Measurements from ENCODE around the gene MICAL1. TPM values are rescaled to one million over a fixed set of nuclear protein-coding genes. Genes with fewer than 3 reads are reported as not detected.

MICAL1 gene
- total RNA-seq, 2 experiments from 2014 or later, result 29.9 to 30.7 TPM

DNA sequence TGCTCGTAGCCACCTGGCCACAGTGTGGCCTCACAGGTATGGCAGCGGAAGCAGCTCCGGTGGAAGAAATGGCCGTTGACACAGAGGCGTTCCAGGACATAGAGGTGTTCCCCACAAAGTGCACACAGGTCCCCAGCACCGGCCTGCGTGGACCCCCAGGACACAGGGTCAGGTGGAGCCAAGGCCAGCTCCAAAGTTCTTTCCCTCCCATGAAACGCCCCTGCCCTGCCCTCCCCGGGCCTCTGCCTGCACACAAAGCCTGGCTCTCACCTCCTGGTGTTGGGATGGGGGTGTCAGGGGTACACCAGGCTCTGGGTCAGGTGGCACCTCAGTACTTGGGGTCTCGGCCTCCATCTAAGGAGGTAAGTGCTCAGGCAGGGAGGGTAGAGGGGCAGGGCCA is 8.5 kb downstream of the MICAL1 start:
- ChIA-PET CTCF (no interaction called here), POLR2A (interaction anchor here (0.6 kb wide), 1 partner anchor 661 kb away, joined by 3 read pairs; no protein-coding TSS in a partner anchor)

DNA sequence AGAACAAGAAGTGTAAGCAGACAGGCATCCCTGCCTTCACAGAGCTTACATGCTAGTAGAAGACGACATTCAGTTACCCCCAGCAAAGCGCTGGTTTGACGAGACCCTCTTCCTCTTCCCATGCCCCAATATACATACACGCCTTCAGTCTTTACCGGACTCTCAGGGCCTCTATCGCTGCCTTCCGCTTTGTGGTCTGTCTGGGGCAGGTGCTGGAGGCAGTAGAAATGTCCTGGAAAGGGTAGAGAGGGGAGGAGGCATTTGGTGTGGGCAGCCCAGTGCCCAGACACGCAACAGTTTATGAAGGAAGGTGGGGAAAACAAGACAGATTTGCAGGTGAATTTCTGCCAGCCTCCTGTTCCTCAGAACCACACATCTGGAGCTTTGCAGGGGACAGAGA is 9.0 kb downstream of the MICAL1 start:
- POLR2A ChIA-PET, result no interaction called here
- CTCF ChIA-PET, result no interaction called here

GRCh38 chr6:109446072-109446471 is 9.5 kb downstream of the MICAL1 start:
- POLR2A ChIA-PET, result no interaction called here

GRCh38 chr6:109445382-109445781 is 10.2 kb downstream of the MICAL1 start:
- POLR2A ChIA-PET, result no interaction called here
- CTCF ChIA-PET, result interaction anchor here (0.9 kb wide), 1 partner anchor 24 kb away, joined by 6 read pairs; no protein-coding TSS in a partner anchor

More at GRCh38 chr6:109446072-109446471, 9.5 kb downstream of the MICAL1 start:
- CTCF ChIA-PET, result no interaction called here

DNA sequence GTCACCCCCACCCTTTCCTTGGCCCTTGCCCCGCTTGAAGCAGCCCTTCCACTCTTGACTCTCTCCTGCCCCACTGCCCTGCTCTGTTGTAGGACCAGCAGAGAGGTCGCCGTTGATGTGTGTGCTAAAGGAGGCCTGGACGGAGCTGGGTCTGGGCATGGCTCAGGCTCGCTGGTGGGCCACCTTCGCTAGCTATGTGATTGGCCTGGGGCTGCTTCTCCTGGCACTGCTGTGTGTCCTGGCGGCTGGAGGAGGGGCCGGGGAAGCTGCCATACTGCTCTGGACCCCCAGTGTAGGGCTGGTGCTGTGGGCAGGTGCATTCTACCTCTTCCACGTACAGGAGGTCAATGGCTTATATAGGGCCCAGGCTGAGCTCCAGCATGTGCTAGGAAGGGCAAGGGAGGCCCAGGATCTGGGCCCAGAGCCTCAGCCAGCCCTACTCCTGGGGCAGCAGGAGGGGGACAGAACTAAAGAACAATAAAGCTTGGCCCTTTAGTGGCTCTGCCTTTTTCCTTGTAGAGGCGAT is 12.1 kb downstream of the MICAL1 start:
- ChIA-PET POLR2A (interaction anchor here (1.2 kb wide), 1 partner anchor 11 kb away, joined by 4 read pairs; no protein-coding TSS in a partner anchor), CTCF (interaction anchor here (1.5 kb wide), 1 partner anchor 10 kb away, joined by 6 read pairs; no protein-coding TSS in a partner anchor)

DNA sequence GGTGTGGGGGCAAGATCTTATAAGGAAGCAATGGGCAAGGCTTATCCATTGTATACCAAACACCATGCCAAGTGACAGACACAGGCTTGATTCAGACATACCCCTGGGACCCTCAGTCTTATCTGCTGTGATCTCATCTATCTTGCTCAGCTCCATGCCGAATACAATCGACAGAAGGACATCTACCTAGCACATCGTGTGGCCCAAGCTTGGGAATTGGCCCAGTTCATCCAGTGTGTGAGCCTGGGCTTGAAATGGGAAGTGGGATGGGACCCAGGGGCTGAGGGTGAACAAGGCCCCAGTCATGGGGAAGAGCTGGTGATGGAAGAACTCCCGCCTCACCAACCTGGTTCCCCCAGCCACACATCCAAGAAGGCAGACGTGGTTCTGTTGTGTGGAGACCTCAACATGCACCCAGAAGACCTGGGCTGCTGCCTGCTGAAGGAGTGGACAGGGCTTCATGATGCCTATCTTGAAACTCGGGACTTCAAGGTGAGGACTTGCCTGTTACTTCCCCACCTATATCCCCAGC is 13.1 kb downstream of the MICAL1 start:
- ChIA-PET CTCF (interaction anchor here (0.6 to 0.9 kb wide), 2 partner anchors 59 to 777 kb away, joined by 3 to 4 read pairs; no protein-coding TSS in a partner anchor), POLR2A (interaction anchor here (1.2 to 1.6 kb wide), 2 partner anchors 12 to 14 kb away, joined by 3 to 4 read pairs; no protein-coding TSS in a partner anchor)

- CTCF ChIA-PET, result interaction anchor here (0.9 to 1.5 kb wide), 8 partner anchors 8 to 68 kb away, joined by 3 to 6 read pairs (median 4); no protein-coding TSS in a partner anchor
- POLR2A ChIA-PET, result interaction anchor here (0.7 to 1.6 kb wide), 12 partner anchors 9 to 67 kb away, joined by 3 to 8 read pairs (median 4); partner anchors contain the start of genes CD164 and MICAL1
Observed at GRCh38 chr6:109441069-109441816, 14.3 kb downstream of the MICAL1 start.

DNA sequence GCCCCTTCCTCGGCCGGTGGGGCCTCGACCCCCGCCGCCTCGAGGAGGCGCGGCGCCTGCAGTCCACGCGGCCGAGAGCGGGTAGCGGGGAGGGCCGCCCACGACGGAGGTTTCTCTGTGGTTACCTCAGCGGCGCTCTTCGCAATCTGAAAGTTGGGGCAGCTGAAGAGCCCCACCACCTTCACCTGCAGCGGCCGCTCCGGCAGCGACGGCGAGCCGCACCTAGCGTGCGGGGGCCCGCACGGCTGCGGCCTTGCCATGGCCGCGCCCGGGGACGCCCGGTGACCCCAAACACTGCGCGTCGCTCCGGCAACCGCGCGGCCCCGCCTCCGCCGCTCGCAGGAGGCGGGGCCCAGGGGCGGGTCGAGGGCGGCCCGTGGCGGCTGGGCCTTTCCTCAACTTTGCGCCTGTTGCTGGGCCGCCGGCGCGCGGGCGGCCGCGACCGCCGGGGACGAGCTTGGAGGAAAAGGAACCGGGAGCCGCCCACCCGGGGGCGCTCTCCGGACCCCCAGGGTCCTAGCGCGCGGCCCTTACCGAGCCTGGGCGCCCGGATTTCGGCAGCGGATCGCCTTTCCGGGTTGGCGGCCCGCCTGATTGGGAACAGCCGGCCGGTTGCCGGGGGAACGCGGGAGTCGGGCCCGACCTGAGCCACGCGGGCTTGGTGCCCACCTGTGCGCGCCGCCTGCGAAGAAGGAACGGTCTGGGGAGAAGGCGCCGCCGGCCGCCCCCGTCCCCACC is 15.1 kb downstream of the MICAL1 start, which contains the start of the genes PPIL6 and SMPD2:
Gene PPIL6, minus strand, starts transcription at position 298 of the 738 bp plus-strand sequence. Its CDS starts 38 bp downstream, at position 260.
Gene SMPD2, plus strand, starts transcription at position 394 of the 738 bp plus-strand sequence. CDS start 398 bp downstream, outside the sequence.
- CTCF ChIA-PET, result interaction anchor here (0.9 to 1.5 kb wide), 8 partner anchors 9 to 67 kb away, joined by 3 to 6 read pairs (median 4); no protein-coding TSS in a partner anchor

DNA sequence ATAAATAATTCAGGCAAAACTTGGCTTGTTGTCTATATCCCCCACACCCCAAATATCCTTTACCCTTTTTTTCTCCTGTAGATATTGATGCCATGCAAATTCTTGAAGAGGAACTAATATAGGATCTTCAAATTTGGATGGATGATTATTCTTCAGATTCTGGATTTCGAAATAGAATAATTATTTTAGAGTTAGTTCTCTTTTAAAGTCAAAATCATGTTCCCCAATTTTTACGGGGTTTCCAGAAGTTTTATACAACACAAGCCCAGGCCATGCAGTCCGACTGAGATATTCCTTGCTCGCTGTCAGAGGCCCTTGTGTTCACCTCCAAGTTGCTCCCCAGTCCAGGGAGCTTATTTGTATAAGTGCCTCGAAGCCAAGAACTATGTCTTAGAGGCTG is 19.5 kb downstream of the MICAL1 start:
- ChIA-PET POLR2A (no interaction called here), CTCF (interaction anchor here (1.0 kb wide), 1 partner anchor 600 kb away, joined by 3 read pairs; no protein-coding TSS in a partner anchor)

More for the DNA sequence above, 15.1 kb downstream of the MICAL1 start, which contains the start of the genes PPIL6 and SMPD2:
- POLR2A ChIA-PET, result interaction anchor here (0.7 to 1.6 kb wide), 8 partner anchors 10 to 66 kb away, joined by 3 to 6 read pairs (median 4); partner anchors contain the start of genes CD164 and MICAL1

DNA sequence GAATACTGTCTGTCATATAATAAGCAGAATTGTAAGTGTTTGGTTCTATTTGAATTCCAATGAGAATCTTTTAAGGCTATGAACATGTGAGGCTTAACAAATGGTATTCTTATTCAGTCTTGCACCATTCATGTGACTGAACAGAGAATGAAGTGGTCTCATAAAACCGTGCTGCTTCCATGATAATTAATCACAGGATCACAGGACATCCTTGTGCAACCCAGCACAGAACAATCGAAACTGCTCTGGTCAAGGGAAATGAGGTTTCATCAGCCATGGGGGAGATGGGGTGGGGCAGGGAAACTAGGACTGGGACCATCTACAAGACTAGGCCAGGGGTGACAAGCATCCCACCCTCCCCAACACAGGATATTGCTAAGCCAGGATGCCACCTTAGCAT is 21.1 kb downstream of the MICAL1 start:
- ChIA-PET POLR2A (no interaction called here), CTCF (interaction anchor here (0.7 kb wide), 1 partner anchor 358 kb away, joined by 5 read pairs; no protein-coding TSS in a partner anchor)

DNA sequence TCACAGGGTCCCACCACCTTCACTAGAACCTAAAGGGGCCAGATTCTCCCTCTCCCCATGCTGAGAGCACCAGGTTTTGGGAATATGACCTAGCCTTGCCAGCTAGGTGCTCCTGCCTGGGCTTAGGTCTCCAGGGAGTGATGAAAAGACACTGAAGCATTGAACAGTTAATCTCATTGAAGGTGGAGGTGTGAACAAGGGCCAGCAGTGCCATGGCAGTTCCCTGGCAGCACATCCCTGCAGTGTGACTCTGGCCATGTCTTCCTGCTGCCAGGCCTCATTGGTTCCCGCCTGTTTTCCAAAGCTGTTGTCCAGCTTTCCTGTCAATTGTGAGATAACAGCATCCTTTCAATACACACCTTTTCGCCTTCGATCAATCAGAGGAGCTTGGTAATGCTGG is 26.1 kb downstream of the MICAL1 start:
- ChIA-PET POLR2A (no interaction called here), CTCF (interaction anchor here (0.6 kb wide), 1 partner anchor 264 kb away, joined by 3 read pairs; no protein-coding TSS in a partner anchor)

DNA sequence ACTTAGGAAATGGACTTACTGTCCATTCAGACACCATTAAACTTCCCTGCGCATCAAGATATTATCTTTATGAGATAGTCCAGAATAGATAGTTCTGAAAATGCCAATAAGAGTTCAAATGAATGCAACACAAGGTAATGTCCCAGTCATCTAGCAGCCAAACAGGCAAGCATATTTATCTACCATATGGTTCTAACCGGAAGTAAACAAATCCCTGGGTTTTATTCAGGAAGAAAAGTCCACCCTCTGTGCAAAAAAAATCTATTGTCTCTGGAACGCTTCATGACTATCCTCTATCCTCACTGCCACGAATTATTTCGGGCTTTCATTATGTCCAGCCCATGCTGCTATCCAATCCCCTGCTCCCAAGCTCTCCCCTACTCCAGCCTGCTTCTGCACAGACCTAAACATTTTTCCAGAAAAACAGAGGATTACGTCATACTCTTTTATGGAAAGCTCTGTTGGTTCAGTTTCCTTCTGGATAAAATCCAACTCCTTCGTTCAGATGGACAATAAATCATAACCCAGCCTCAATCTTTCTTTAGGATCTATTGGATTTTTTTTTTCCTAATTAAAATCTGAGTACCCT is 26.6 kb downstream of the MICAL1 start:
- CTCF ChIA-PET, result interaction anchor here (0.6 kb wide), 1 partner anchor 264 kb away, joined by 3 read pairs; no protein-coding TSS in a partner anchor

GRCh38 chr6:109424946-109425345 is 30.6 kb downstream of the MICAL1 start:
- CTCF ChIA-PET, result no interaction called here
- POLR2A ChIA-PET, result no interaction called here

More for the DNA sequence above, 26.6 kb downstream of the MICAL1 start:
- POLR2A ChIA-PET, result no interaction called here

- CTCF ChIA-PET, result no interaction called here
- POLR2A ChIA-PET, result no interaction called here
Observed at GRCh38 chr6:109421184-109421583, 34.4 kb downstream of the MICAL1 start.

DNA sequence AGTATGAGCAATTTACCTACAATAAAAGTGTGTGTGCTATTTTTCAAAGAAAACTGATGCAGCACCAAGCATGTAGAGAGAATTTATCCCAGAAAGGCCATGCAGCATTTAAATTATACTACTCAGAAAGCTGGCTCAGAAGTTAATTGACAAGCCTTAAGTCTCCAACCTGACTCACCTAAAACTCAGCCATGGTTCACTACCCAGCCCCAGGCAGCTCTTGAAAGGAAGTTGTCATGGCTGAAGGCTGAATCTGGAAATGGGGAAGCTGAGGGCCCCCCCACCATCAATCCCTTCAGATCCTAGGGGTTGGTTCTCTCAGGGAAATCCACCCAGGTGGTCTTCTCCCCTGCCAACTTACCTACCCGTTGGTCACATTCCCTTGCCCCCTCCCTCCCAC is 34.8 kb downstream of the MICAL1 start:
- ChIA-PET POLR2A (no interaction called here), CTCF (no interaction called here)

GRCh38 chr6:109417646-109418045 is 37.9 kb downstream of the MICAL1 start:
- POLR2A ChIA-PET, result no interaction called here
- CTCF ChIA-PET, result interaction anchor here (1.3 kb wide), 1 partner anchor 262 kb away, joined by 3 read pairs; no protein-coding TSS in a partner anchor

- ChIA-PET CTCF (no interaction called here), POLR2A (no interaction called here)
Observed at GRCh38 chr6:109411034-109411433, 44.5 kb downstream of the MICAL1 start.

DNA sequence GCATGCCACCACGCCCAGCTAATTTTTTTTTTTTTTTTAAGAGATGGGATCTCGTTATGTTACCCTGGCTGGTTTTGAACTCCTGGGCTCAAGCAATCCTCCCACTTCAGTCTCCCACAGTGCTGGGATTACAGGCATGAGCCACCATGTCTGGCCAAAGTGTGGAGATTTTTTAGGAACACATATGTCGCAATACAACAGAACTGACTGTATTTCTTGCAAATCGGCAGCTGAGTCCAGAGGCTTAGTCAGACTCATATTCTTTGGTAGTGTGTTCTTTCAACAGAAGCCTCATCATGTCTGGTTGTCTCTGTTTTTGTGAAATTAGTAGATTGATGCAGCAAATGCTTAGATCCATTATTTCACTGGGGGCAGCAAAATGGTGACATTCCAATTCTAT is 49.4 kb downstream of the MICAL1 start:
- ChIA-PET CTCF (interaction anchor here (0.8 kb wide), 1 partner anchor 140 kb away, joined by 3 read pairs; no protein-coding TSS in a partner anchor), POLR2A (no interaction called here)

GRCh38 chr6:109397020-109397419 is 58.6 kb downstream of the MICAL1 start:
- POLR2A ChIA-PET, result no interaction called here
- CTCF ChIA-PET, result interaction anchor here (0.9 to 1.4 kb wide), 2 partner anchors 67 to 209 kb away, joined by 4 to 5 read pairs; no protein-coding TSS in a partner anchor
